G401 (cell line): ENCODE results near the gene SSR4. TPM values are rescaled to one million over a fixed set of nuclear protein-coding genes. Genes with fewer than 3 reads are reported as not detected.

Source experiments
- DNase-seq: peaks from one replicate; pipeline ENCODE4 v3.0.0-alpha.2; 2015; ENCODE audit warnings: low spot score
- in situ Hi-C: cut with HindIII; loops from 2 replicates; pipeline ENCODE4 v1.10.0; 2016; ENCODE audit warnings: low sequenced_read_pairs, mixed read lengths
- total RNA-seq: library from RNA; depleted of rRNA; stranded (reverse); fragments of >200 nt; shearing (Covaris generic); gene quantifications from 2 replicates; pipeline ENCODE4 v1.2.3, GENCODE V29; 2014

Gene SSR4
- total RNA-seq, 1 experiment from 2014 or later = 142 TPM

DNA sequence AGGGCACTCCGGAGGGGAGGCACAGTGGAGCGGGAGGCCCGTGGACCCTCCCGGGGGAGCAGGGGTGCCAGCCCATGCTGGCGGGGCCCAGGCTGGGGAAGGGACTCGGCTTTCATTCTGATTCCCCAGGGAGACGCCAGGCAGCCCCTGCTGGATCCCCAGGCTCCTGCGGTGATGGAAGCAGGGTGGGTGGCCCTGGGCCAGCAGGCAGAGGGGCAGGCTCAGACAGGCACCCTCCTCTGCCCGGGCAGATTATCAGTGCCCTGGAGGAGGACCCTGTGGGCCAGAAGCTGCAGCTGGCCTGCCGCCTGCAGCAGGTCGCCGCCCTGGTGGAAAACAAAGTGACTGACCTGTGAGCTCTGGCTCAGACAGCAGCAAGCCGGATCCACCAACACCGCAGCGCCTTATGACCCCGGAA lies 15.8 kb upstream of the SSR4 start:
- no peak for DNase-seq
- in situ Hi-C loops = no loop called here

- DNase-seq = no peak
- in situ Hi-C loops = no loop called here
Measured at GRCh38 chrX:153779891-153780677, 14.4 kb upstream of the SSR4 start.

DNA sequence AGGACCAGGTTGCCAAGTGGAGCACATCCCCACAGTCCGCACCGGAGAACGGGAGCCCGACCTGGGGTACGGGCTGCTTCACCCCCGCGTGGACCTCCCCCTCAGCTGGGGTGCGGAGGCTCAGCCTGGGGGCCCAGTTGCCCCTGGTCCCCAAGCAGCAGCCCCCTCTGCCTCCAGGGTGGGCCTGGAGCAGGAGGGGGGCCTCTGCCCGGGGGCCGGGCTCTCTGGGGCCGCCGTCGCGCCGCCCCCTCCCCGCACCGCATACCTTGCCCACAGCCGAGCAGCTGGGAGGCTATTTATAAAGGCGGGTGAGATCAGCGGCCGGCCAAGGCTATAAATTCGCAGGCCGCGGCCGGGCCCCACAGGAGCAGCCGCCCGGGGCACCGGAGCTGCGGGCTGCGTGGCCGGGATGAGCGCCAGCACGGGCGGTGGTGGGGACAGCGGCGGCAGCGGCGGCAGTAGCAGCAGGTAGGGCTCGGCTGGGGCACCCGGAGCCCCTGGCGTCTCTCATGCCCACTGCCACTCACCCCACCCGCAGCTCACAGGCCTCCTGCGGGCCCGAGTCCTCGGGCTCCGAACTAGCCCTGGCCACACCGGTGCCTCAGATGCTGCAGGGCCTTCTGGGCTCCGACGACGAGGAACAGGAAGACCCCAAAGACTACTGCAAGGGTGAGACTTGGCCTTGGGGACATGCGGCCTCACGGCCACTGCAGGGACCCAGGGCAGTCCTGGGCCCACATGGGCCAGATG lies 13.6 kb upstream of the SSR4 start, which contains the start of gene SRPK3:
Gene SRPK3 (plus strand): TSS at position 364 of the 750 bp plus-strand sequence. CDS start 46 bp downstream, at position 410.
- DNase-seq = peak; percentile 39
- in situ Hi-C loops = no loop called here

DNA sequence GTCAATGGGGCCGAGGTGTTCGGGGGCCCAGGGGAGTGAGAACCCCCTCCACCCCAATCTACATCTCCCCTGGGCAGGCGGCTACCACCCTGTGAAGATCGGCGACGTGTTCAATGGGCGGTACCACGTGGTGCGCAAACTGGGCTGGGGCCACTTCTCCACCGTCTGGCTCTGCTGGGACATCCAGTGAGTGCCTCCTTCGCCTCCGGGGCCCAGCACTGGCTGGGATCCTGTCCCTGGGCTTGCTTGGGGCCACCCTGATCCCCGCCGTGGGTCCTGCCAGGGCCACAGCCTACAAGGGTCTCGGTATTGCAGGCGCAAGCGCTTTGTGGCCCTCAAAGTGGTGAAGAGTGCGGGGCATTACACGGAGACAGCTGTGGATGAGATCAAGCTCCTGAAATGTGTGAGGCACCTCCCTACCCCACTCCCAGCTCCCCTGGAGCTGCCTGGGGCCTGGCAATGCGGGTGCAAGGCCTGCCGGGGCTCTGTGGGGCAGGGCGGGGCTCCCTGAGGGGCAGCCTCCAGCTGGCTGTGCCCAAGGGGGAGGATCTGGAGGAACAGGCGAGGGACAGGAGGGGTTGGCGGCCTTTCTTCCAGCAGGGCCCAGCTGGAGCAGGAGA lies 12.9 kb upstream of the SSR4 start:
- in situ Hi-C loops = no loop called here
- DNase-seq = no peak

DNA sequence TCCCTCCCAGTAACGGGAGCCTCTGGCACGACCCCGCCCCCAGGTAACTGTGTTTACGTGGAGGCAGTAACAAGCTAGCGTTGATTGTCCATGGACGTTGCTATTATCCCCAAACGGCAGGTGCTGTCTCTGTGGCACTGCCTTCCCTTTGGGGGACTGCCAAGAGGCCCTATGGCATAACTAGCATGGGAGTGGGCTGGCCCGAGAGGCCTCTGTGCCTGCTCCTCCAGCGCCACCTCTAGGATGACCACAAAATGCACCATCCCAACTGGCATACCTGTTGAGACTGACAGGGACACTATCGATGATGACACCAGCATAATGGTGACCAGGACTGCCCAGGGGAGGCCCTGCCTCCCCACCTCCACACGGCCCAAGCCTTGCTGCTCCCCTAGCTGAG lies 12.2 kb upstream of the SSR4 start:
- no peak for DNase-seq
- in situ Hi-C loops = no loop called here

DNA sequence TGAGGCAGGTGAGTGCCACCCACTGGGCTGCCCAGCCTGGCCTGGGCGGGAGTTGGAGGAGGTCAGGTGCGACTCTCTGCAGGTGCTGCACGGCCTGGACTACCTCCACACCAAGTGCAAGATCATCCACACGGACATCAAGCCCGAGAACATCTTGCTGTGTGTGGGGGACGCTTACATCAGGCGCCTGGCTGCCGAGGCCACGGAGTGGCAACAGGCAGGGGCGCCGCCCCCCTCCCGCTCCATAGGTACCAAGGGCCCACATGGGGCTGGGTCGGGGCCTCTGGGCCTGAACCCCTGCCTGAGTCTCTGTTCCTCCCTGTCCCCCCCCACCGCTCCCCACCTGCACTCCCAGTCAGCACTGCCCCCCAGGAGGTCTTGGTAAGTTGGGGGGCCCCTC lies 11.6 kb upstream of the SSR4 start:
- no peak for DNase-seq
- in situ Hi-C loops = no loop called here

DNA sequence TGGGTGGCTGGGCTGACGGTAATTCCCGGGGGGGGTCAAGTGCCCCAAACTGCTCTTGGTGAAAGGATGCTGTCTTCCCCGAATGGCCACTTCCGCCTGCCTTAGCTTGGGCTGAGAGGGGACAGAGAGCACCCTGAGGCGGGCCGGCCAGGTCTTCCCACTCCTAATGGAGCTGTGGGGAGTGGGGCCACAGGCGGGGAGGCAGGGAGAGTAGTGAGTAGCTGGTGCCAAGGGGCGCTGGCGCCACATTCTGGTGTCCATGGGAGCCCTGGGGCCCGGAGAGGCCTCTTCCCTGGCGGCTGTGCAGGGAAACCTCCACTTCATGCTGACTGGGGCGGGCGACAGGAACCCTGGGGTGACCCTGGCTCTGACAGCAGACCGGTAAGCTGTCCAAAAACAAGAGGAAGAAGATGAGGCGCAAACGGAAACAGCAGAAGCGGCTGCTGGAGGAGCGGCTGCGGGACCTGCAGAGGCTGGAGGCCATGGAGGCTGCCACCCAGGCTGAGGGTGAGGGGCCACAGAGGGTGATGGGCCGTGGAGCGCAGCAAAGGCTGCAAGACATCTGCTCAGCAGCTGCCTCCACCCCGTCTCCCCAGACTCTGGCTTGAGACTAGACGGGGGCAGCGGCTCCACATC lies 11.0 kb upstream of the SSR4 start:
- no peak for DNase-seq

DNA sequence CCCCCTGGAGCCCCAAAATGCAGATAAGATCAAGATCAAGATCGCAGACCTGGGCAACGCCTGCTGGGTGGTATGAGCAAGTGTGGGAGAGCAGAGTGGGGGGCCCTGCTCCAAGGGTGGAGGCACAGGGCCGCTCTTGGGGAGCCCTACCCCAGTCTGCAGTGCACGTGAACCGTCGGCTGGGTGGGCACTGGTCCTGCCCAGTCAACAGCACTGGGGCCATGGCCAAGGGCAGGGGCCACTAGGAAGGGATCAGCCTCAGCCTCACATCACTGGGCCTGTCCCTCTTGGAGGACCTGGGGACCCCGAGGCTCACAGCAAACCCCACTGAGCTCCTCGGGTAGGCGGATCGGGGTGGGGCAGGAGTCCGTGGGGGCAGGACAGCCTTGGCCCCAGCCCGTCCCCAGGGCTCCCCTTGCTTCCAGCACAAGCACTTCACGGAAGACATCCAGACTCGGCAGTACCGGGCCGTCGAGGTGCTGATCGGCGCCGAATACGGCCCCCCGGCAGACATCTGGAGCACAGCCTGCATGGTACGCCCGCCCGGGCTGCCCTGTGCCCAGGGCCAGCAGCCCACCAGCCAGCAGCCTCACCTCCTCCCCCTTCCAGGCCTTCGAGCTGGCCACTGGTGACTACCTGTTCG lies 10.0 kb upstream of the SSR4 start:
- no peak for DNase-seq
- in situ Hi-C loops = no loop called here

More for the DNA sequence above, 11.0 kb upstream of the SSR4 start:
- in situ Hi-C loops = no loop called here

DNA sequence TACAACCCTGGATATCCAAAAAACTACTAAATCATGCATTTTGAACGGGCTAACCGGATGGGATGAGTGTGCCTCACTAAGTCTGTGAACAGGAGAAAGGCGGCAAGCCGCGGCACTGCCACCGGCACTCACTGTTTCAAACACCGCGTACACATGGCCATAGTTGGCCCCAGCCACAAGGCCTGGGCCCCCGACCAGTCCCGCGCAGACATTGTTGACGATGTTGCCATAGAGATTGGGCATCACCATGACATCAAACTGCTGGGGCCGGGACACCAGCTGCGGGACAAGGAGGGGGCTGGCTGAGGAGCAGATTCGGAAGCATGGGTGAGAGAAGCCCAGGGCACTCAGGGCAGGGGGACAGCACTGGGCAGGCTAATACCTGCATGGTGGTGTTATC lies 7.8 kb upstream of the SSR4 start:
- in situ Hi-C loops = no loop called here
- DNase-seq = no peak

DNA sequence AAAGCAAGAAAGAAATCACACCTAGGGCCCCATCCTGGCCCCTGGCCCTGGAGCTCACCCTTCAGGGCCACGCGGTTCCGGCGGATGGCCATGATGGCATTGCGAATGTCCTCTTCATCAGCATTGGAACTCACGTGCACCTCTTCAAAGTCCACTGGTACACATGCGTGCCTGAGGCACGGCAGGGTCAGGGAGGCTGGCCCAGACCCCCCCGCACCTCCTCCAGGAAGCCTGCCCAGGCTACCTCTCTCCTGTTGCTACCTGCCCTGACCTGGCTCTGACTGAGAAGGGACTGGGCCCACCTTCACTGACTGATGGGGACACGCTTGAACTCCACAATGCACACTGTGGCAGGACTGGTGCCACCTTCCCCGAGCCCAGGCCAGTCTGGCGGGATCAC lies 4.8 kb upstream of the SSR4 start:
- in situ Hi-C loops = no loop called here
- DNase-seq = no peak

DNA sequence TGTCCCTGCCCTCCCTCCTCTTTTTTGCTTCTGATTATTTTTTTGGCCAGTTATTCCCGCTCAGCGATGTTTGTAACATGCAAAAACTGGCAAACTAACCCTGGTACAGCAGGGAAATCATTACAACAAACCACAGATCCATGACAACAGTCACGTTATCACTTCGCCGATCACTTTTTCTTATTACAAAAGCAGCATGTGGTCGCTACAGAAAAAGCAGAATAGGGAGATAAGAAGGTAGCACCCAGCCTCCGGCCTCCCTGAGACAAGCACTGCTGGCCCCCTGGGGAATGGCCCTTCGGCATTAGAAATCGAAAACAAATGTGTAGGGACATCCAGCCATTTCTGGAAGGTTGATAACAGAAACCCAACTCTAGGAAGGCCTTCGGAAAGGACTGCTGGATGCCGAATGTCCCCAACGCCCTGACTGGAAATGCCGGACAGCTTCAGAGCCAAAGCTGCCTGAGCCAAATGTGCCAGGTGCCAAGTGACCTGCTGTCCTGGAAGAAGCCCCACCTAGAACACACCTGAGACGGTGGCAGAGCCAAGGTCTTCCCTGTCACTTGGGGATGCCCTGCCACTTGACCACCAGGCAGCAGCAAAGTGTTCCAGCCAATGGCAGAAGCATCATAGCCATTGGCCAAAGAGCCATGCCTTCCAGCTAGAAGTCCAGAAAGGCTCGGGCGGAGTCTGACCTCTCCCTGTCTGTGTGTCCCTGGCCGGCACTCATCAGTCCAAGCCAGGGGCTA lies 3.2 kb upstream of the SSR4 start:
- in situ Hi-C loops = no loop called here

GRCh38 chrX:153792368-153792767 lies 2.1 kb upstream of the SSR4 start:
- DNase-seq = no peak
- in situ Hi-C loops = no loop called here

More for the DNA sequence above, 3.2 kb upstream of the SSR4 start:
- DNase-seq = peak; percentile 62

DNA sequence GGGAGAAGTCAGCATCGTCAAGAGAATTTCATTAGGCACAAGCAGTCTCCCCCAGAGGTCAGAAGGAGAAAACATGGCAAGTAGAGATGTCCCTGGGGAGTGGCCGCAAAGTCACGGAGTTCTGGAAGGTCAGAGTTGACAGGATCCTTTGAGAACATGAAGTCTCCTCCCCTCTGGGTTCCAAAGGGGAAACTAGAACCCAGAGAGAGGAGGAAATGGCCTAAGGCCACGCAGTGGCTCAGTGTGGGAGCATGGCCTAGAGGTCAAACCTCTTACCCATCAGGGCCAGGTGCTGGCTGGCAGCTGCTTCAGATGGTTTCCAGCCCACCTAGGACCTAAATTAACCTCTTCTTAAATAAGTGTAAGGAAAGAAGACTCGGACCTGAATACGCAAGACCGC lies 1.2 kb upstream of the SSR4 start:
- in situ Hi-C loops = no loop called here
- no peak for DNase-seq

DNA sequence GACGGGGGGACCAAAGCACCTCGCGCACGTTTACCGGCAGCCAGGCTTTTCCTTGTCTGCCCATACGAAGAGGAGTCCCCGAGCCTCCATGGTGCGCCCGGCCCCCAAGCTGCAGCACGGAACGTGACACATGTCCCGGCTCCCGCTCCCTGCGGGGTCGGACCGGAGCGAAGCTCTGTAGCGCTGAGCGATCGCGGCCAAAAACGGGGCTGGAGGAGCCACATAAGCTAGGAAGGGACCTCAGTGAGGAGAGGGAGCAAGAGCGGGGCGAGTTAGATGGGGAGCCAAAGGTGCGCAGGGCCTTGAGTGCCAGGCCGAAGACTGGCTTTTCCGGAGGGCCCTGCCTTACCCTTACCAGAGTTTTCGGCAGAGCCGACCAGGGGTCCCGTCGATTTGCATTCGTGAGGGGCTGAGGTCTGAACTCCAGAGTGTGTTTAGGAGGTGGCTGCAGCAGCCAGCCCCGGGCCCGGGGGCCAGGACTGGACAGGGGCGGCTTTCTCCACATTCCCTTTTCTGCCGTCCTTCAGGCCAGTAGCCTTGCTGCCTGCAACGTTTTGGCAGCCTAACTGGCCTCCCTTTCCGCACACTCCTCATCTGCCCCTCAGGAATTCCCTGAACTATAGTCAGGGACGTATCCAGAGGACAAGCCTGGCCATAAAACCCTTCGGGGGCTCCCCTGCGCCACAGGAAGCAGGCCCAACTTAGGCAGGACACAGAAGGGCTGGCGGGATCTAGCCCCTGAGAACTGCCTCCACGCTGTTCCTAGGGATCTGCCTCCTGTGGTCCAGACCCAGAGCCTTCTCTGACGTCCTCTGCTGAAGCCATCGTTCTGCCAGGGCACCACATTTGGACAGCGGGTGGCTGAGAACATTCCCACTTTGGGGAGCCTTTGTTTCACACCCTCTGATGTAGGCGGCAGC lies 689 bp downstream of the SSR4 start:
- no peak for DNase-seq
- in situ Hi-C loops = no loop called here

- in situ Hi-C loops = no loop called here
- no peak for DNase-seq
Measured at GRCh38 chrX:153797415-153798015, 3.0 kb downstream of the SSR4 start.

DNA sequence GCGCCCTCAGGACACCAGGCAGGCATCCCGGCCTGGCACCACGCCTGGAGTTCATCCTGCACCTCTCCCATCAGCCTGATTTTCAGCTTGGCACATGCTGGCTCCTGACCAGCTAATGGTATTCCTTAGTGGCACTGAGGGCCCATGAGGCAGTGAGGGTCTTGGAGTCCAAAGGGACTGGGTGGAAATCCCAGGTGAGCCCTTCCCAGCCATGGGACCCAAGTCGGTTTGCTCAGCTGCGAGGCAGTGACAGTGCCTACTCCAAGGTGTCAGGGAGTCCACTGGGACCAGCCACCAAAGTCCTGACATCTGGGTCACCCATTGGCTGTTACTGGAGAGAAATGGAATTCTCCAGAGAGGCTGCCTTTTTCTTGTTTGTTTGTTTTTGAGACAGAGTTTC lies 4.9 kb downstream of the SSR4 start:
- in situ Hi-C loops = no loop called here
- no peak for DNase-seq

DNA sequence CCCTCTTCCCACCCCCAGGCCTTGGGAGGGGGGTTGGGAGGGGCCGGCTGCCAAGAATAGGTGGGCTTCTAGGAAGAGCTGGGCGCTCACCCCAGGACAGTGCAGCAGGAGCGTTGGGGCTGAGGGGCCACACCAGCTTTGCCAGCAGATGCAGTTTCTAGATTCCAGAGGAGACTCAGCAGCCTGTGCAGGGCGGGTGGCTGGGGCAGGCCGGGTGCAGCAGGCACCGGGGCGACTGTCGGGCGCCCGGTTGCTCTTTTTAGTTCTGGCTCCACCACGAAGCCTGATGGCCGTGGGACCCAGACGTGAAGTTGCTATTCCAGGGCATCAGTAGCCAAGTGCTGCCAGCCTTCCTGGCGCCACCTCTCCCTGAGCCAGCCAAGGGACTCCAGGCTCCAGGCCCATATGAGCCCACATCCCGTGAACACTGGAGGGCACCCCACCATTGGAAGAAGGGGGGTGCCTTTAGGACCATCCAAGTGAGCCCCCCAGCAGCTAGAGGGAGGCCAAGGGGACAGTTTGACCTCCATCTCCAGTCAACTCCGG lies 5.8 kb downstream of the SSR4 start:
- in situ Hi-C loops = no loop called here
- peak; percentile 50 for DNase-seq
